Measurements from ENCODE around the gene SPC24.
"Not testable (repeated sequence)": the region's sequence is repeated elsewhere in the genome, so short reads cannot be mapped to it uniquely, and the experiment has no call there.

Gene SPC24

DNA sequence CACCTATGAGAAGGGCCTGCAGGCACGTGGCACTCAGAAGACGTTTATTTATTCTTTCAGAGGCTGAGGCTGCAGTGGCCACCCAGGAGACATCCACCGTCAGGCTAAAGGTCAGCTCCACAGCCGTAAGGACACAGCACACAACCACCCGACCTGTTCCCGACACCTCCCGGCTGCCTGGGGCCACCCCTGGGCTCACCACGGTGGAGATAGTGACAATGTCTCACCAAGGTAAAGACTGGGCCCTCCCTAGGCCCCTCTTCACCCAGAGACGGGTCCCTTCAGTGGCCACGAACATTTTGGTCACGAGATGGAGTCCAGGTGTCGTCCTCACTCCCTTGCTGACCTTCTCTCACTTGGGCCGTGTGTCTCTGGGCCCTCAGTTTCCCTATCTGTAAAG, 32.5 kb downstream of the SPC24 start:
- DNase-seq, result no peak

- not testable (repeated sequence) for DNase-seq
Measured at GRCh38 chr19:11121963-11122362, 33.6 kb downstream of the SPC24 start.

DNA sequence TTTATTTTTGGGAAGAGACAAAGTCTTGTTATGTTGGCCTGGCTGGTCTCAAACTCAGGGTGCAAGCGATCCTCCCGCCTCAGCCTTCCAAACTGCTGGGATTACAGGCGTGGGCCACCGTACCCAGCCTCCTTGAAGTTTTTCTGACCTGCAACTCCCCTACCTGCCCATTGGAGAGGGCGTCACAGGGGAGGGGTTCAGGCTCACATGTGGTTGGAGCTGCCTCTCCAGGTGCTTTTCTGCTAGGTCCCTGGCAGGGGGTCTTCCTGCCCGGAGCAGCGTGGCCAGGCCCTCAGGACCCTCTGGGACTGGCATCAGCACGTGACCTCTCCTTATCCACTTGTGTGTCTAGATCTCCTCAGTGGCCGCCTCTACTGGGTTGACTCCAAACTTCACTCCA, 39.1 kb downstream of the SPC24 start:
- no peak for DNase-seq

GRCh38 chr19:11115895-11116446, 39.6 kb downstream of the SPC24 start:
- DNase-seq, result no peak

DNA sequence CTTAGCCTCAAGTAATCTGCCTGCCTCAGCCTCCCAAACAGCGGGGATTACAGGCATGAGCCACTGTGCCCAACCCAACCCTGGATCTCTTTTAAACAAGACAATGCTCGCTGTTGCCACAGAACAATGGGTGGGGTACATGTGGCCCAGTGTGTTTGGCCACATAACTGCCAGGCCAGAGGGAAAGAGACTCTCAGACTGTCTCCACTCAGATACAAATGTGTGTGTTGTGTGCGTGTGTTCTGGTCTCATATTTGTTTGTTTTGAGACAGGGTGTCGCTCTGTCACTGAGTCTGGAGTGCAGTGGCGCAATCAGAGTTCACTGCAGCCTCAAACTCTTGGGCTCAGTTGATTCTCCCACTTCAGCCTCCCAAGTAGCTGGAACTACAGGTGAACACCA, 40.5 kb downstream of the SPC24 start:
- DNase-seq, result no peak

GRCh38 chr19:11113140-11113708, 42.4 kb downstream of the SPC24 start:
- no peak for DNase-seq

DNA sequence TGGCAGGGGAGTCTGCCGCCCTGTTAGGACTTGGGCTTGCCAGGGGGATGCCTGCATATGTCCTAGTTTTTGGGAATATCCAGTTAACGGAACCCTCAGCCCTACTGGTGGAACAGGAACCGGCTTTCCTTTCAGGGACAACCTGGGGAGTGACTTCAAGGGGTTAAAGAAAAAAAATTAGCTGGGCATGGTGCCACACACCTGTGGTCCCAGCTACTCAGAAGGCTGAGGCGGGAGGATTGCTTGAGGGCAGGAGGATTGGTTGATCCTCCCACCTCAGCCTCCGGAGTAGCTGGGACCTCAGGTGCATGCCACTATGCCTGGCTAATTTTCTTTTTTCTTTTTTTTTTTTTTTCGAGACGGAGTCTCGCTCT, 43.8 kb downstream of the SPC24 start:
- no peak for DNase-seq

DNA sequence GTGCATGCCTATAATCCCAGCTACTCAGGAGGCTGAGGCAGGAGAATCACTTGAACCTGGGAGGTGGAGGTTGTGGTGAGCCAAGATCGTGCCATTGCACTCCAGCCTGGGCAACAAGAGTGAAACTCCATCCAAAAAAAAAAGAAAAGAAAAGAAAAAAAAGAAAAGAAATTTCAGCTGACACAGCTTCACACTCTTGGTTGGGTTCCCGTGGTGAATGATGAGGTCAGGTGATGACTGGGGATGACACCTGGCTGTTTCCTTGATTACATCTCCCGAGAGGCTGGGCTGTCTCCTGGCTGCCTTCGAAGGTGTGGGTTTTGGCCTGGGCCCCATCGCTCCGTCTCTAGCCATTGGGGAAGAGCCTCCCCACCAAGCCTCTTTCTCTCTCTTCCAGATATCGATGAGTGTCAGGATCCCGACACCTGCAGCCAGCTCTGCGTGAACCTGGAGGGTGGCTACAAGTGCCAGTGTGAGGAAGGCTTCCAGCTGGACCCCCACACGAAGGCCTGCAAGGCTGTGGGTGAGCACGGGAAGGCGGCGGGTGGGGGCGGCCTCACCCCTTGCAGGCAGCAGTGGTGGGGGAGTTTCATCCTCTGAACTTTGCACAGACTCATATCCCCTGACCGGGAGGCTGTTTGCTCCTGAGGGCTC, 44.3 kb downstream of the SPC24 start:
- no peak for DNase-seq

- no peak for DNase-seq
Measured at GRCh38 chr19:11108746-11109145, 46.8 kb downstream of the SPC24 start.

DNA sequence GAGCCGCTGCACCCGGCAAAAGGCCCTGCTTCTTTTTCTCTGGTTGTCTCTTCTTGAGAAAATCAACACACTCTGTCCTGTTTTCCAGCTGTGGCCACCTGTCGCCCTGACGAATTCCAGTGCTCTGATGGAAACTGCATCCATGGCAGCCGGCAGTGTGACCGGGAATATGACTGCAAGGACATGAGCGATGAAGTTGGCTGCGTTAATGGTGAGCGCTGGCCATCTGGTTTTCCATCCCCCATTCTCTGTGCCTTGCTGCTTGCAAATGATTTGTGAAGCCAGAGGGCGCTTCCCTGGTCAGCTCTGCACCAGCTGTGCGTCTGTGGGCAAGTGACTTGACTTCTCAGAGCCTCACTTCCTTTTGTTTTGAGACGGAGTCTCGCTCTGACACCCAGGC, 49.1 kb downstream of the SPC24 start:
- no peak for DNase-seq

DNA sequence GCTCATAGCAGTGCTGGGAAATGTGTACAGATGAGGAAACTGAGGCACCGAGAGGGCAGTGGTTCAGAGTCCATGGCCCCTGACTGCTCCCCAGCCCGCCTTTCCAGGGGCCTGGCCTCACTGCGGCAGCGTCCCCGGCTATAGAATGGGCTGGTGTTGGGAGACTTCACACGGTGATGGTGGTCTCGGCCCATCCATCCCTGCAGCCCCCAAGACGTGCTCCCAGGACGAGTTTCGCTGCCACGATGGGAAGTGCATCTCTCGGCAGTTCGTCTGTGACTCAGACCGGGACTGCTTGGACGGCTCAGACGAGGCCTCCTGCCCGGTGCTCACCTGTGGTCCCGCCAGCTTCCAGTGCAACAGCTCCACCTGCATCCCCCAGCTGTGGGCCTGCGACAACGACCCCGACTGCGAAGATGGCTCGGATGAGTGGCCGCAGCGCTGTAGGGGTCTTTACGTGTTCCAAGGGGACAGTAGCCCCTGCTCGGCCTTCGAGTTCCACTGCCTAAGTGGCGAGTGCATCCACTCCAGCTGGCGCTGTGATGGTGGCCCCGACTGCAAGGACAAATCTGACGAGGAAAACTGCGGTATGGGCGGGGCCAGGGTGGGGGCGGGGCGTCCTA, 50.5 kb downstream of the SPC24 start:
- no peak for DNase-seq

- not testable (repeated sequence) for DNase-seq
Measured at GRCh38 chr19:11103667-11104066, 51.9 kb downstream of the SPC24 start.

GRCh38 chr19:11102944-11103343, 52.6 kb downstream of the SPC24 start:
- no peak for DNase-seq

DNA sequence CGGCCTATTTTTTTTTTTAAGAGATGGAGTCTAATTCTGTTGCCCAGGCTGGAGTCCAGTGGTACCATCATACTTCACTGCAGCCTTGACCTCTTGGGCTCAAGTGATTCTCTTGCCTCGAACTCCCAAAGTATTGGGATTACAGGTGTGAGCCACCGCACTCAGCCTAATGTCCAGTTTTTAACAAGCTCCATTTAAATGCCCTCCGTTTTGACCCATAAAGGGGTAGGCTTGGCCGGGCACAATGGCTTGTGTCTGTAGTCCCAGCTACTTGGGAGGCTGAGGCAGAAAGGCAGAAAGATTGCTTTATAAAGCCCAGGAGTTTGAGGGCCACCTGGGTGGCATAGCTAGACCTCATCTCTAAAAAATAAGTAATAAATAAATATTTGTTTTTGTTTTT, 54.5 kb downstream of the SPC24 start:
- DNase-seq, result no peak

GRCh38 chr19:11100049-11100448, 55.5 kb downstream of the SPC24 start:
- no peak for DNase-seq

GRCh38 chr19:11098861-11099260, 56.7 kb downstream of the SPC24 start:
- no peak for DNase-seq

- DNase-seq, result no peak
Measured at GRCh38 chr19:11098327-11098726, 57.3 kb downstream of the SPC24 start.

GRCh38 chr19:11097367-11097766, 58.2 kb downstream of the SPC24 start:
- DNase-seq, result not testable (repeated sequence)

GRCh38 chr19:11096210-11096841, 59.3 kb downstream of the SPC24 start:
- no peak for DNase-seq
